Activated naive CD4-positive, alpha-beta T cell treated with anti-CD3 and anti-CD28 coated beads, Interleukin-2, amount 10 ng/mL, durations not matched to agents 7 days and 5 days (primary cell): Measurements from ENCODE around the gene DOC2B.
A peak's percentile ranks its signal among the peaks of the same experiment; 100 is the strongest.
"Not testable (repeated sequence)": the region's sequence is repeated elsewhere in the genome, so short reads cannot be mapped to it uniquely, and the experiment has no call there.

Experiments used
- CTCF ChIA-PET: fragments of 350-600 bp; sonication (Branson Sonifier 250); formaldehyde crosslinking; loops from one replicate; lab custom pipeline; 2021; ENCODE audit warnings: antibody characterized with exemption; lab: Charles Lee
- DNase-seq: peaks from one replicate; pipeline ENCODE4 v3.0.0-alpha.2; 2020
- H3K27ac Mint-ChIP-seq: one replicate; pipeline ENCODE4 v1.8.0; 2021; ENCODE audit warnings: mild to moderate bottlenecking, moderate library complexity, mixed read lengths
- H3K27me3 Mint-ChIP-seq: one replicate; pipeline ENCODE4 v1.8.0; 2021; ENCODE audit warnings: mild to moderate bottlenecking, mixed read lengths
- H3K36me3 Mint-ChIP-seq: one replicate; pipeline ENCODE4 v1.8.0; 2021; ENCODE audit warnings: mixed read lengths
- H3K4me1 Mint-ChIP-seq: one replicate; pipeline ENCODE4 v1.8.0; 2021; ENCODE audit warnings: mixed read lengths
- H3K4me3 Mint-ChIP-seq: one replicate; pipeline ENCODE4 v1.8.0; 2021; ENCODE audit warnings: mild to moderate bottlenecking, moderate library complexity, mixed read lengths
- H3K9me3 Mint-ChIP-seq: one replicate; pipeline ENCODE4 v1.8.0; 2021; ENCODE audit warnings: mixed read lengths

The DOC2B gene

GRCh38 chr17:170130-170670 is 11.2 kb downstream of the DOC2B start:
- no peaks in the 10 kb centered on the region for H3K9me3 Mint-ChIP-seq
- H3K27me3 Mint-ChIP-seq: no peaks in the 10 kb centered on the region
- no peak overlapping the region for H3K27ac Mint-ChIP-seq
- CTCF ChIA-PET: no interaction called here
- H3K4me3 Mint-ChIP-seq: no peak overlapping the region
- no peak for DNase-seq
- H3K36me3 Mint-ChIP-seq: no peaks in the 10 kb centered on the region
- no peaks in the 10 kb centered on the region for H3K4me1 Mint-ChIP-seq

- H3K27me3 Mint-ChIP-seq, CTCF ChIA-PET, H3K36me3 Mint-ChIP-seq, H3K4me3 Mint-ChIP-seq, H3K27ac Mint-ChIP-seq, H3K4me1 Mint-ChIP-seq, H3K9me3 Mint-ChIP-seq, DNase-seq: not testable (repeated sequence)
Observed at GRCh38 chr17:168614-169013, 12.8 kb downstream of the DOC2B start.

GRCh38 chr17:165939-166338 is 15.5 kb downstream of the DOC2B start:
- DNase-seq: no peak

GRCh38 chr17:164303-165235 is 16.9 kb downstream of the DOC2B start:
- Mint-ChIP-seq H3K27me3 (peaks cover 4% of the 10 kb centered on the region), H3K4me1 (no peaks in the 10 kb centered on the region), H3K4me3 (no peak overlapping the region), H3K27ac (no peak overlapping the region), H3K9me3 (no peaks in the 10 kb centered on the region), H3K36me3 (no peaks in the 10 kb centered on the region)
- CTCF ChIA-PET: interaction anchor here (0.7 to 1.4 kb wide), 4 partner anchors 190 to 817 kb away, joined by 3 read pairs; no protein-coding TSS in a partner anchor
- DNase-seq: peak; percentile 54

More at GRCh38 chr17:165939-166338, 15.5 kb downstream of the DOC2B start:
- Mint-ChIP-seq H3K4me3 (no peak overlapping the region), H3K36me3 (no peaks in the 10 kb centered on the region), H3K9me3 (no peaks in the 10 kb centered on the region), H3K27me3 (peaks cover 4% of the 10 kb centered on the region), H3K4me1 (no peaks in the 10 kb centered on the region), H3K27ac (no peak overlapping the region)
- CTCF ChIA-PET: no interaction called here

DNA sequence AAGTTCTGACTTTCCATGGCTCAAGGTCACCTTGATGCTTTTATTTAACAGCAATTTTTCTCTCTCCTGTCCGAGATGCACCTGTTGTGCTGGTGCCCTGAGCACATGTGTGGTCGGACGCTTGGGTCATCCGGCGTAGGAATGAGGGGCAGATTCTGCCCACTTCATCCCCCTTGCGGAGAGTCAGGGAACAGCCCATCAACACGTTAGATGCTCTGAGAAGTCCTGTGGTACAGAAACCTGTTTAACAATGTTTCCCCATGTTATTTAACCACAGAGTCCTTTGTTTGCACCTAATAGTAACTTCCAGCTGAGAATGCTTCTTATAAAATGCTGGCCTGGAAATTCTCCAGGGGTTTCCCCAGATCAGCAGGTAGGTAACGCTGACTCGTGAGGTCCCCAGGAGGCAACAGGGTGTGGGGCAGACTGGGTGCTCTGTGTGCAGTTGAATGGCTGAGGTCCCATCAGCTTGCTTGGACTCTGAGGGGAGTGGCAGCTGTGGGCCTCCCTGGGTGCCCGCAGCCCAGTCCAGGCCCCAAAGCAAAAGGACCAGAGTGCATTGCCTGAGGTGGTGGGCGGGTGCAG is 17.8 kb downstream of the DOC2B start:
- Mint-ChIP-seq H3K27me3 (peaks cover 4% of the 10 kb centered on the region), H3K4me3 (no peak overlapping the region), H3K9me3 (no peaks in the 10 kb centered on the region), H3K36me3 (no peaks in the 10 kb centered on the region), H3K27ac (no peak overlapping the region), H3K4me1 (no peaks in the 10 kb centered on the region)
- CTCF ChIA-PET: no interaction called here
- DNase-seq: no peak

DNA sequence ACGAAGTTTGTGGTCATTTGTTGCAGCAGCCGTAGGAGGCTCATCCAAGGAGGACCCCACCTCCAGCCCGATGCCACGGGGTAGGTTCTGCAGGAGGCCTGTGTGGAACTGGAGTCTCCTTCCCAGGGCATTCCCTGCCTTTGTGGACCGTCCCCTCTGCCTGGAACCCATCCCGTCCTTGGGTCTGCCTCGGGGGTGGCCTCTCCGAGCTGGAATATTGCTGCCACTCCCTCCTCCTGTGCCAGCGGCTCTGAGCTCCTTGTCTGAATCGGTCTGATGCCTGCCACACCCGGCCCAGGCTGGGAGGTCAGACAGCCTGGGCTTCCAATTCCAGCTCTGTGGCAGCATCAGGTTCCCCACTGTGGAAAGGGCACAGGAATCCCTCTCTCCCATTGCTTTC is 18.8 kb downstream of the DOC2B start:
- Mint-ChIP-seq H3K4me1 (no peaks in the 10 kb centered on the region), H3K27me3 (peaks cover 8% of the 10 kb centered on the region), H3K4me3 (no peak overlapping the region), H3K36me3 (no peaks in the 10 kb centered on the region), H3K9me3 (no peaks in the 10 kb centered on the region), H3K27ac (no peak overlapping the region)
- no peak for DNase-seq
- CTCF ChIA-PET: interaction anchor here (0.7 kb wide), 1 partner anchor 537 kb away, joined by 5 read pairs; no protein-coding TSS in a partner anchor

DNA sequence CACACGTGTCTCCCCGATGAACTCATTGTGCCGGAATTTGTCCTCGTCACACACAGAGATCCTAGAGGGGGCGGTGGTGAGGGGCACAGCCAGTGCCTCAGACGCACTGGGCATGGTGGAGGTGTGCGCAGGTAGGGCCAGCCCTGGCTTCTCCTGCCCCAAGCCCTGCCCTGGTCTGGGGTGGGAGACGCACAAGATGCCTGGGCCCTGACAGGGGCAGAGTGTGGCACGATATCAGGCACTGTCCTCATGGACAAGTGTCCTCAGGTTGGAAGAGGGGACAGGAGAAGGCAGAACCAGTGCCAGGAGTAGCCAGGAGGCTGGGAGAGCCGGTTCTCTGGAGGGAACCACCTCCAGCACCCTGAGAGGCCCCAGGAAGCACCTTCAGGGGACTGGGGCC is 20.0 kb downstream of the DOC2B start:
- CTCF ChIA-PET: no interaction called here
- H3K4me1 Mint-ChIP-seq: no peaks in the 10 kb centered on the region
- H3K36me3 Mint-ChIP-seq: no peaks in the 10 kb centered on the region
- peaks cover 8% of the 10 kb centered on the region for H3K27me3 Mint-ChIP-seq
- H3K9me3 Mint-ChIP-seq: no peaks in the 10 kb centered on the region
- H3K27ac Mint-ChIP-seq: no peak overlapping the region
- no peak for DNase-seq
- H3K4me3 Mint-ChIP-seq: no peak overlapping the region

GRCh38 chr17:160336-160735 is 21.1 kb downstream of the DOC2B start:
- no peak overlapping the region for H3K27ac Mint-ChIP-seq
- no peak overlapping the region for H3K4me3 Mint-ChIP-seq
- DNase-seq: no peak
- no peaks in the 10 kb centered on the region for H3K4me1 Mint-ChIP-seq
- peaks cover 8% of the 10 kb centered on the region for H3K27me3 Mint-ChIP-seq
- CTCF ChIA-PET: no interaction called here
- H3K9me3 Mint-ChIP-seq: no peaks in the 10 kb centered on the region
- H3K36me3 Mint-ChIP-seq: no peaks in the 10 kb centered on the region

DNA sequence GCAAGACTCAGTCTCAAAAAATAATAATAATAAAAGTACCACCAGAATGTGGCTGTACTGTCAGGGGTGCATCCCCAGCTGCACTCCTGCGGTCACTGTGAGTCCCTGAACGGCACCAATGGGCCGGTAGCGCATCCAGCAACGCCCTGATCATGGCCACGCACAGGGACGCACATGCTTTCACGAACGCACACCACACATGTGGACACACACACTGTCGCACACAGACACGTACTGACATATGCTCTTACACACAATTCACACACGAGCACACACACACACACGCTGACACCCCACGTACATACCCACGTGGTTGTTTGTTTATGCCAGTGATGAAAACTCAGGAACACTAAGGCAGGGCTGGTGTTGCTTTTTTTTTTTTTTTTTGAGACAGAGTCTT is 21.8 kb downstream of the DOC2B start:
- Mint-ChIP-seq H3K27ac (no peak overlapping the region), H3K9me3 (no peaks in the 10 kb centered on the region), H3K27me3 (peaks cover 8% of the 10 kb centered on the region), H3K4me1 (no peaks in the 10 kb centered on the region), H3K4me3 (no peak overlapping the region), H3K36me3 (no peaks in the 10 kb centered on the region)
- CTCF ChIA-PET: no interaction called here
- DNase-seq: no peak

DNA sequence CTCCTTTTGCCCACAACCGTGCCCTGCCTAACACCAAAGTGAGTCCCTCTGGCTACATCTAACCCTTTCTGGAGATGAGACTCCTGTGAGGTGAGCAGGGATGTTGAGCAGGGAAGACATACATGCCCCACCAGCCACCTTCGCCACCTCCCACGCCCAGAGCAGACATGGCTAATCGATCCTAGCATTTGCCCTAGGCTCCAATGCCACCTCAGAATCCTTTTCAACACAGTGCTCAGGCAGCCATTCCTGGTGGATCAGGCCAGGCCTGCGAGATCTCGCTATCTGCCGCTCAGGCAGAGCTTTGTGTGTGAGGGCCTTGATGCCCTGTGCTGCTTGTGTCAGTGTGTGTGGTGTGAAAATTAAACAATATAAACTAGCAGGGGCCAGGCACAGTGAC is 23.1 kb downstream of the DOC2B start:
- H3K4me3 Mint-ChIP-seq: no peak overlapping the region
- no peaks in the 10 kb centered on the region for H3K9me3 Mint-ChIP-seq
- H3K27me3 Mint-ChIP-seq: peaks cover 8% of the 10 kb centered on the region
- no peak overlapping the region for H3K27ac Mint-ChIP-seq
- CTCF ChIA-PET: no interaction called here
- DNase-seq: no peak
- no peaks in the 10 kb centered on the region for H3K4me1 Mint-ChIP-seq
- H3K36me3 Mint-ChIP-seq: no peaks in the 10 kb centered on the region

DNA sequence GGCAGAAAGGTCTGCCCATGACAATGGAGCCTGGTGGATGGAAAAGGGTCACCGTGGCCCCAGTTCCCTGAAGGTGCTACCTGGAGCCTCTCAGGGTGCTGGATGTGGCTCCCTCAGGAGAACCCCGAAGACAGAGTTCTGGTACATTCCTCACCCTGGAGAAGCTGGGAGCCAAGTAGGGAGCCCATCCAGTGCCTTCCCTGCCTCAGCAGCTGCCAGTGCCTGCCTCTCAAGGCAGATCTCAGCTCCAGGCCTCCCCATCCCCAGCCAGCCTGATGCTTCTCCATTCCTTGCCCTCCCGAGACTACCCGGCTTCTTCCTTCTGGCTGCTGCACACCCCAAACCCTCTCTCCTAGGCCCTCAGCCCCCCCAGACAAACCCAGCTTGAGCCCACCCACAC is 23.5 kb downstream of the DOC2B start:
- H3K27me3 Mint-ChIP-seq: peaks cover 8% of the 10 kb centered on the region
- CTCF ChIA-PET: no interaction called here
- H3K27ac Mint-ChIP-seq: no peak overlapping the region
- no peaks in the 10 kb centered on the region for H3K4me1 Mint-ChIP-seq
- no peak overlapping the region for H3K4me3 Mint-ChIP-seq
- no peaks in the 10 kb centered on the region for H3K9me3 Mint-ChIP-seq
- DNase-seq: no peak
- H3K36me3 Mint-ChIP-seq: no peaks in the 10 kb centered on the region

GRCh38 chr17:156946-157345 is 24.5 kb downstream of the DOC2B start:
- Mint-ChIP-seq H3K9me3 (no peaks in the 10 kb centered on the region), H3K36me3 (no peaks in the 10 kb centered on the region), H3K27me3 (peaks cover 14% of the 10 kb centered on the region), H3K27ac (no peak overlapping the region), H3K4me3 (no peak overlapping the region), H3K4me1 (no peaks in the 10 kb centered on the region)
- CTCF ChIA-PET: interaction anchor here (0.7 kb wide), 1 partner anchor 231 kb away, joined by 3 read pairs; no protein-coding TSS in a partner anchor
- DNase-seq: no peak

- H3K27me3 Mint-ChIP-seq: peaks cover 17% of the 10 kb centered on the region
- H3K4me3 Mint-ChIP-seq: no peak overlapping the region
- no peaks in the 10 kb centered on the region for H3K9me3 Mint-ChIP-seq
- DNase-seq: no peak
- H3K4me1 Mint-ChIP-seq: no peaks in the 10 kb centered on the region
- H3K27ac Mint-ChIP-seq: no peak overlapping the region
- CTCF ChIA-PET: no interaction called here
- no peaks in the 10 kb centered on the region for H3K36me3 Mint-ChIP-seq
Observed at GRCh38 chr17:156094-156621, 25.3 kb downstream of the DOC2B start.

DNA sequence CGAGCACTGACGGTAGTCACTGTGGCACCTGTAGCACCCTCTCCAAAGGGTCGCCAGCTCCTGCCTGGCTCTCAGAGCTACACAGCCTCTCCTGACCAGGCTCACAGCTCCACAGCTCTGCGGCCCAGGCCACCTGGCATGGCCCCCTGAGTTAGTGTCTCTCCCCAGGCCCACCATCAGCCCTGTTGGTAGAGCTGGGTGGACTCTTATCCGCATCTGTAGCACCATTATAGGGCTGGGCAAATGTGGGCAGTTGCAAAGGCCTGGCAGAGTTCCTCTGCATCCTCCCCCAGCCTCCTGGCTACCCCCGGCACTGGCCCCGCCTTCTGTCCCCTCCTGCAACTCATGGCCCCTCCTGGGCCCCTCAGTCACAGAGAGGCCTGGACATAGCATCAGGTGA is 25.9 kb downstream of the DOC2B start:
- no peak for DNase-seq
- Mint-ChIP-seq H3K4me1 (no peaks in the 10 kb centered on the region), H3K9me3 (no peaks in the 10 kb centered on the region), H3K27ac (no peak overlapping the region), H3K4me3 (no peak overlapping the region), H3K27me3 (peaks cover 15% of the 10 kb centered on the region), H3K36me3 (no peaks in the 10 kb centered on the region)
- CTCF ChIA-PET: no interaction called here
